NAMALWA (cell line): Measurements from ENCODE around the gene CAMK2G.

ENCODE experiments used
- DNase-seq: peaks from one replicate; pipeline ENCODE4 v3.0.0-alpha.2; 2015; ENCODE audit warnings: low spot score

CAMK2G gene

DNA sequence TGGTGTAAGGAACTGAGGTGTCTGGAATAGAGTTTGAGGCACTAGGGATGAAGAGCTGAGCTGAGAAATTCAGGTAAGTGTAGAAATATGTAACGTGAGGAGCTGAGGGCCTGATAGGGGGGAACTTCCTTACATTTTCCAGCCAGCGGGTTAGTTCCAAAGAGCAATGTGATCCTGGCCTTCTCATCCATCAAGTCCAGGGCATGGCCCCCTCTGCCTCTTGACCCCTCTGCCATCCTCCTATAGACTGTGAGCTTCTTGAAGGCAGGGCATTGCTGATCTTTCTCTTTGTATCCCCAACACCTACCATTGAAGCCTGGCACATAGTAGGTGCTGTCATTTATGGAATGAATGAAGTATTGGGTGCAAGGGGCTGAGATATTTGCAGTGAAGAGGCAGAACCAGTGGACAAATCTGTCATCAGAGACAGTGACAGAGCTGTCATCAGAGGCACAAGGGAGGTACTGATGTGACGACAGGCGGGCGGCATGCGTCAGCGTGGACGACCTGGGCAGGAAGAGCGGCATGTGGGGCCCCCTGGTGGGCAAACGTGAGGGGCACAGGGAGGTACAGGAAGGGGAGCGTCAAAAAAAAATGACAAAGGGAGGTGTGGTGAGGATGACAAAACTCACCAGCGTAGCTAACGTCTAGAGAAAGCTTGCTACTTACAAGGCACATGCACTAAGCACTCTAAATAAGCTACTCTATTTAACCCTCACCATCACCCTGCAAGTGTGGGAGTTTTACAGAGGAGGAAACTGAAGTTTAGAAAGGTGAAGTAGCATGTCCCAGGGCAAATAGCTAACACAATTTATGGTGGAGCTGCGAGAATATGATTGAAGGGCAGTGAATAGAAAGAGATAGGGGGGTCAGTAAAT lies 5.2 kb upstream of the CAMK2G start:
- peak; percentile 89 for DNase-seq

GRCh38 chr10:73878365-73878764 lies 4.0 kb upstream of the CAMK2G start:
- DNase-seq = no peak

- DNase-seq = no peak
Measured at GRCh38 chr10:73877533-73878160, 3.3 kb upstream of the CAMK2G start.

- DNase-seq = no peak
Measured at GRCh38 chr10:73876971-73877370, 2.6 kb upstream of the CAMK2G start.

DNA sequence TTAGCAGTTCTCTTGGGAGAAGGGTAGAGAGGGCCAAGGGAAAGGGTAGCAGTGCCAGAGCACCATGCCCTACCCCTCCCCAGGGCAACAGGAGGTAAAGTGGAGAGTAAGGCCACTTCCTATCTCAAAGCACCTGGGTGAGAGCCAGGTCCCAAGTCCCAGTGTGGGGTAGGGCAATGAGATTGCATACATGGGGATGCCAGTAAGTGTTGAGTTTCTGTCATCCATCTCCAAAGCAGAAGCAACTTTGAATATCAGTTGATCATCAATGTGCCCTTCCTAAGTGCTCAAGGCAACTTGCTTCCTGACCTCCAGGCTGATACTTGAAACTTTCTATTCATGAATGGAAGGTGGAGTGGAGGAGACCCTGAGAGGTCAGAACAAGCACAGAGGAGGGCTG lies 2.2 kb upstream of the CAMK2G start:
- DNase-seq = no peak

GRCh38 chr10:73876157-73876556 lies 1.8 kb upstream of the CAMK2G start:
- no peak for DNase-seq

- peak; percentile 51 for DNase-seq
Measured at GRCh38 chr10:73875139-73875475, 752 bp upstream of the CAMK2G start.

GRCh38 chr10:73873838-73874215 lies 528 bp downstream of the CAMK2G start:
- no peak for DNase-seq

DNA sequence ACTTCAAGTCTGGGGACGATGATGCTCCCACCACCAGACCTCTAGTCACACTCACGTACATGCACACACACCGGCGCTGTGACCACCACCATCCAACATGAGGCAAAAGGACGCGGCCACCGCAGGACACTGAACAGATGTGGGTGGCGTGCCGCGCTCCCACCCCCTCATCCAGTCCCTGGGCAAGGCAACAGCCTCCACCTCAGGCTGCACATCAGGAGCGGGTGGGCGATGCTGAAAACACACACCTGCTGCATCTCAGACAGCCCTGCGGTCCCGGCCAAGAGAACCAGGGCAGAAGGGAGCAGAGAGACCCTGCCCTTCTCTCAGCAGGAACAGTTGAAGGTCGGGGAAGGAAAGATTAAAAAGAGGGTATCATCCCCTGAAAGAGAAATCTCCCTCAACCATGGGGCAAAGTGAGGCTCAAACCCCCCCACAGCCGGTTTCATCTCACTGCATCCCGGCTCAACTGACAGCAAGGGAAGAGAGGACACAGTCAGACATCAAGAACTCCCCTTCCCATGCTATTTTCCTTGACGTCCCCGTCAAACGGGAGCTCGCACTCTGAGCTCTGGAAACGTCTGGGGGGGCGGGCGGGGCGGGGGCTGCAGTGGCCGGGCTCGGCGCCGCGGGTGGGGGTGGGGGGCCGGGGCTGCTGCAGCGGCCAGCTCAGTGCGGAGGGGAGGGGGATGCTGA lies 1.1 kb downstream of the CAMK2G start:
- DNase-seq = no peak

DNA sequence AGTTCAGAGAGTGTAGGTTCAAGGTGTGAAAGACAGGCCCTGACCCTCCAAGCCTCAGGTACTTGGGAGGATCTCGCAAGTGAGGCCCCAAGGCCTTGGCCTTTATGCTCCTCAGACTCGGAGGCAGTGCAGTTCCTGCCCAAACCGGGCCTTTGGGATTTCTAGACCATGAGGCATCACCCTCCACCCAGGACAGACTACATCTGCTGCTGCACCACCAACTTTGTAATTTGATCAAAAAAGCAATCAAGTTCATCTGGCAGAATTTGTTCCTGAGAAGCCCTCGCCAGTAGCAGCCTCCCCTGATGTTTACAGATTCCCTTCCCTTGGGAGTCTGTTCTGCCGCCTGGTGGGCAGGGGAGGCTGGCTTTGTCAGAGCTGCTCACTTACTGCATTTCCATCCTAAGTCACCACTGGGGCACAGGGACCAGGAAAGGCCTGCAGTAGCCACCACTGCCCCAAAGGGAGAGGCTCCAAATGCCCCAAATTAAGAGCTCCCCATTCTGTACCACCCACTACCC lies 2.1 kb downstream of the CAMK2G start:
- no peak for DNase-seq

- no peak for DNase-seq
Measured at GRCh38 chr10:73871295-73872189, 2.8 kb downstream of the CAMK2G start.

DNA sequence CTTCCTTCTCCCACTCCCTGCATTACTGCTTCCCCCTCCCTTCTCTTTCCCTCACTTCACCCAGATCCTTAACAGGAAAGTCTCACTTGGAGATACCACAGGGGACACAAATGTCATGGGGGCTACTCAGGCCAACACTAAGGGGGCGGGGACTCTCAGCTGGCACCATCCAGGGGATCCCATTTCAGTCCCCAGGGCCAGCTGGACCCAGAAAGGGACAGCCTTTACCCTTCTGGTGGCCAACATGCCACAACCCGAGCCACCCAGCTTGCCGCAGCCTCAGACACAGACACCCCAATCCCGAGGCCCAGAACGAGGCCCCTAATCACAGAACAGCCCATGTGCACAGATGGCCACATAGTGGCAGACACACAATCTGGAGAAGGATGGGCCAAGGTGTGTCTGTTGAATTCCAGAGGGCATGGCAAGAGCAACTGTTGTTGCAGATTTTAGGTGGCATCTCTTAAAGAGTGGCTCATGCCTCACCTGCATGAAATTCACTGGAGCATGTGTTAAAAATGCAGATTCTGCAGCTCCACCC lies 5.6 kb downstream of the CAMK2G start:
- no peak for DNase-seq

GRCh38 chr10:73867871-73868631 lies 6.3 kb downstream of the CAMK2G start:
- DNase-seq = no peak

GRCh38 chr10:73867126-73867807 lies 7.1 kb downstream of the CAMK2G start:
- no peak for DNase-seq

GRCh38 chr10:73866621-73867020 lies 7.7 kb downstream of the CAMK2G start:
- no peak for DNase-seq

GRCh38 chr10:73865459-73866442 lies 8.6 kb downstream of the CAMK2G start:
- peak; percentile 28 for DNase-seq

- DNase-seq = no peak
Measured at GRCh38 chr10:73865107-73865458, 9.3 kb downstream of the CAMK2G start.

- no peak for DNase-seq
Measured at GRCh38 chr10:73864229-73864628, 10.1 kb downstream of the CAMK2G start.
